Transverse colon (tissue), 4 donors: ENCODE results near the gene NLRC5.

Experiments used
- POLR2A ChIP-seq: fragments of 450-650 bp; IDR thresholded peaks from one replicate; pipeline ENCODE4 v1.6.1; 2016; ENCODE audit warnings: antibody characterized with exemption, mild to moderate bottlenecking, moderate library complexity
- POLR2AphosphoS5 ChIP-seq, 3 donors: sonication (generic); formaldehyde crosslinking; IDR thresholded peaks; one replicate each; pipeline ENCODE4 v1.6.1; 2016; ENCODE audit warnings: antibody characterized with exemption in 3 of 3
- TF ChIP-seq, protein P1 (sequence below), 5 experiments: fragments of 200-600 bp in 3 of 5; fragments of 450-650 bp in 2 of 5; sonication (generic) in 3 of 5; IDR thresholded peaks; 1 replicate in 2 of 5; 2 replicates in 3 of 5; pipeline ENCODE4 v1.5.1; 2016 to 2017; ENCODE audit warnings: antibody characterized with exemption in 5 of 5, inconsistent platforms in 3 of 5, mild to moderate bottlenecking in 2 of 5, moderate library complexity in 1 of 5

GRCh38 chr16:57024894-57025680 lies 35.7 kb downstream of the NLRC5 start:
- no peak for TF ChIP-seq POLR2A
- no peak for TF ChIP-seq POLR2AphosphoS5 (IDR thresholded peaks at IDR 0.05)
- TF ChIP-seq, protein P1, sequence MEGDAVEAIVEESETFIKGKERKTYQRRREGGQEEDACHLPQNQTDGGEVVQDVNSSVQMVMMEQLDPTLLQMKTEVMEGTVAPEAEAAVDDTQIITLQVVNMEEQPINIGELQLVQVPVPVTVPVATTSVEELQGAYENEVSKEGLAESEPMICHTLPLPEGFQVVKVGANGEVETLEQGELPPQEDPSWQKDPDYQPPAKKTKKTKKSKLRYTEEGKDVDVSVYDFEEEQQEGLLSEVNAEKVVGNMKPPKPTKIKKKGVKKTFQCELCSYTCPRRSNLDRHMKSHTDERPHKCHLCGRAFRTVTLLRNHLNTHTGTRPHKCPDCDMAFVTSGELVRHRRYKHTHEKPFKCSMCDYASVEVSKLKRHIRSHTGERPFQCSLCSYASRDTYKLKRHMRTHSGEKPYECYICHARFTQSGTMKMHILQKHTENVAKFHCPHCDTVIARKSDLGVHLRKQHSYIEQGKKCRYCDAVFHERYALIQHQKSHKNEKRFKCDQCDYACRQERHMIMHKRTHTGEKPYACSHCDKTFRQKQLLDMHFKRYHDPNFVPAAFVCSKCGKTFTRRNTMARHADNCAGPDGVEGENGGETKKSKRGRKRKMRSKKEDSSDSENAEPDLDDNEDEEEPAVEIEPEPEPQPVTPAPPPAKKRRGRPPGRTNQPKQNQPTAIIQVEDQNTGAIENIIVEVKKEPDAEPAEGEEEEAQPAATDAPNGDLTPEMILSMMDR (IDR thresholded peaks at IDR 0.05) = no peak
